Activated CD4-positive, alpha-beta T cell treated with anti-CD3 and anti-CD28 coated beads, Interleukin-2, amount 10 ng/mL, durations not matched to agents 24 days and 14 days (primary cell): ENCODE results near the gene TBC1D20. TPM values are rescaled to one million over a fixed set of nuclear protein-coding genes. Genes with fewer than 3 reads are reported as not detected.
"Not testable (repeated sequence)": the region's sequence is repeated elsewhere in the genome, so short reads cannot be mapped to it uniquely, and the experiment has no call there.

Source experiments
- DNase-seq: peaks from one replicate; pipeline ENCODE4 v3.0.0; 2022
- H3K27ac Mint-ChIP-seq: one replicate; pipeline ENCODE4 v1.8.0; 2022; ENCODE audit warnings: mild to moderate bottlenecking, mixed read lengths
- H3K27me3 Mint-ChIP-seq: one replicate; pipeline ENCODE4 v1.8.0; 2022; ENCODE audit warnings: mixed read lengths
- H3K36me3 Mint-ChIP-seq: one replicate; pipeline ENCODE4 v1.8.0; 2022; ENCODE audit warnings: low read depth, mild to moderate bottlenecking, mixed read lengths
- H3K4me1 Mint-ChIP-seq: one replicate; pipeline ENCODE4 v1.8.0; 2021; ENCODE audit warnings: mixed read lengths
- H3K4me3 Mint-ChIP-seq: one replicate; pipeline ENCODE4 v1.8.0; 2022; ENCODE audit warnings: mild to moderate bottlenecking, moderate library complexity, mixed read lengths
- H3K9me3 Mint-ChIP-seq: one replicate; pipeline ENCODE4 v1.8.0; 2021; ENCODE audit warnings: mixed read lengths
- intact Hi-C: fragments of 100-400 bp; cut with micrococcal nuclease; formaldehyde crosslinking; loops from one replicate; pipeline ENCODE4 v1.15.1; 2023
- total RNA-seq: library from RNA; stranded (reverse); gene quantifications from 2 replicates; pipeline ENCODE4 v1.2.3, GENCODE V29; 2022

Gene TBC1D20
- total RNA-seq, 1 donor from 2014 or later, result 35.4 TPM

GRCh38 chr20:401682-402495 is 60.4 kb downstream of the TBC1D20 start:
- no peaks in the 10 kb centered on the region for H3K27me3 Mint-ChIP-seq
- H3K9me3 Mint-ChIP-seq, result no peaks in the 10 kb centered on the region
- intact Hi-C loops, result loop anchor here (5.0 kb wide), 1 partner anchor 50 kb away; no protein-coding TSS in a partner anchor
- H3K4me1 Mint-ChIP-seq, result peaks cover 30% of the 10 kb centered on the region
- H3K27ac Mint-ChIP-seq, result peak overlapping the region; percentile 28
- H3K4me3 Mint-ChIP-seq, result peak overlapping the region; percentile 45
- peaks cover 16% of the 10 kb centered on the region for H3K36me3 Mint-ChIP-seq
- no peak for DNase-seq

GRCh38 chr20:400454-401275 is 61.7 kb downstream of the TBC1D20 start:
- intact Hi-C loops, result loop anchor here (5.0 kb wide), 1 partner anchor 48 kb away; no protein-coding TSS in a partner anchor
- no peak overlapping the region for H3K4me3 Mint-ChIP-seq
- no peak for DNase-seq
- peaks cover 26% of the 10 kb centered on the region for H3K4me1 Mint-ChIP-seq
- H3K36me3 Mint-ChIP-seq, result peaks cover 21% of the 10 kb centered on the region
- H3K27ac Mint-ChIP-seq, result no peak overlapping the region
- no peaks in the 10 kb centered on the region for H3K27me3 Mint-ChIP-seq
- H3K9me3 Mint-ChIP-seq, result no peaks in the 10 kb centered on the region

GRCh38 chr20:400128-400453 is 62.2 kb downstream of the TBC1D20 start:
- Mint-ChIP-seq H3K36me3 (peaks cover 23% of the 10 kb centered on the region), H3K9me3 (no peaks in the 10 kb centered on the region), H3K4me1 (peaks cover 24% of the 10 kb centered on the region), H3K4me3 (no peak overlapping the region), H3K27me3 (no peaks in the 10 kb centered on the region), H3K27ac (no peak overlapping the region)
- no peak for DNase-seq
- intact Hi-C loops, result loop anchor here (5.0 kb wide), 1 partner anchor 48 kb away; no protein-coding TSS in a partner anchor

- Mint-ChIP-seq H3K4me3 (no peak overlapping the region), H3K9me3 (no peaks in the 10 kb centered on the region), H3K36me3 (peaks cover 29% of the 10 kb centered on the region), H3K4me1 (peaks cover 24% of the 10 kb centered on the region), H3K27me3 (no peaks in the 10 kb centered on the region), H3K27ac (peak overlapping the region; percentile 25)
- no peak for DNase-seq
- intact Hi-C loops, result no loop called here
Observed at GRCh38 chr20:399182-399707, 63.1 kb downstream of the TBC1D20 start.

GRCh38 chr20:397432-398237 is 64.7 kb downstream of the TBC1D20 start:
- no peaks in the 10 kb centered on the region for H3K9me3 Mint-ChIP-seq
- H3K4me1 Mint-ChIP-seq, result peaks cover 16% of the 10 kb centered on the region
- intact Hi-C loops, result no loop called here
- no peak for DNase-seq
- H3K27me3 Mint-ChIP-seq, result no peaks in the 10 kb centered on the region
- H3K4me3 Mint-ChIP-seq, result no peak overlapping the region
- H3K27ac Mint-ChIP-seq, result no peak overlapping the region
- peaks cover 34% of the 10 kb centered on the region for H3K36me3 Mint-ChIP-seq

- Mint-ChIP-seq H3K9me3 (no peaks in the 10 kb centered on the region), H3K4me3 (no peak overlapping the region), H3K27me3 (no peaks in the 10 kb centered on the region), H3K36me3 (peaks cover 42% of the 10 kb centered on the region), H3K27ac (no peak overlapping the region), H3K4me1 (peaks cover 12% of the 10 kb centered on the region)
- intact Hi-C loops, result no loop called here
- DNase-seq, result no peak
Observed at GRCh38 chr20:396619-397431, 65.5 kb downstream of the TBC1D20 start.

GRCh38 chr20:396252-396618 is 66.1 kb downstream of the TBC1D20 start:
- H3K36me3 Mint-ChIP-seq, result peaks cover 45% of the 10 kb centered on the region
- H3K9me3 Mint-ChIP-seq, result no peaks in the 10 kb centered on the region
- no peak overlapping the region for H3K27ac Mint-ChIP-seq
- intact Hi-C loops, result no loop called here
- no peak for DNase-seq
- H3K27me3 Mint-ChIP-seq, result no peaks in the 10 kb centered on the region
- H3K4me1 Mint-ChIP-seq, result peaks cover 9% of the 10 kb centered on the region
- no peak overlapping the region for H3K4me3 Mint-ChIP-seq

- H3K27ac Mint-ChIP-seq, H3K27me3 Mint-ChIP-seq, H3K4me3 Mint-ChIP-seq, H3K9me3 Mint-ChIP-seq, intact Hi-C loops, H3K4me1 Mint-ChIP-seq, DNase-seq: not testable (repeated sequence)
- peaks cover 58% of the 10 kb centered on the region for H3K36me3 Mint-ChIP-seq
Observed at GRCh38 chr20:393296-393695, 69.0 kb downstream of the TBC1D20 start.

GRCh38 chr20:391041-391711 is 71.2 kb downstream of the TBC1D20 start:
- no peaks in the 10 kb centered on the region for H3K27me3 Mint-ChIP-seq
- no peak overlapping the region for H3K4me3 Mint-ChIP-seq
- DNase-seq, result no peak
- H3K4me1 Mint-ChIP-seq, result no peaks in the 10 kb centered on the region
- intact Hi-C loops, result no loop called here
- peaks cover 60% of the 10 kb centered on the region for H3K36me3 Mint-ChIP-seq
- H3K9me3 Mint-ChIP-seq, result no peaks in the 10 kb centered on the region
- no peak overlapping the region for H3K27ac Mint-ChIP-seq

GRCh38 chr20:389220-389619 is 73.1 kb downstream of the TBC1D20 start:
- H3K36me3 Mint-ChIP-seq, result peaks cover 63% of the 10 kb centered on the region

GRCh38 chr20:388034-388994 is 74.0 kb downstream of the TBC1D20 start:
- Mint-ChIP-seq H3K4me1 (peaks cover 14% of the 10 kb centered on the region), H3K27ac (no peak overlapping the region), H3K9me3 (no peaks in the 10 kb centered on the region), H3K4me3 (no peak overlapping the region), H3K36me3 (peaks cover 63% of the 10 kb centered on the region), H3K27me3 (no peaks in the 10 kb centered on the region)
- DNase-seq, result no peak
- intact Hi-C loops, result no loop called here

More at GRCh38 chr20:389220-389619, 73.1 kb downstream of the TBC1D20 start:
- H3K27me3 Mint-ChIP-seq, result no peaks in the 10 kb centered on the region
- no peak overlapping the region for H3K4me3 Mint-ChIP-seq
- H3K4me1 Mint-ChIP-seq, result peaks cover 8% of the 10 kb centered on the region
- intact Hi-C loops, result no loop called here
- DNase-seq, result no peak
- H3K27ac Mint-ChIP-seq, result no peak overlapping the region
- no peaks in the 10 kb centered on the region for H3K9me3 Mint-ChIP-seq

GRCh38 chr20:387520-387919 is 74.8 kb downstream of the TBC1D20 start:
- DNase-seq, result no peak
- Mint-ChIP-seq H3K4me3 (no peak overlapping the region), H3K9me3 (no peaks in the 10 kb centered on the region), H3K27ac (no peak overlapping the region), H3K4me1 (peaks cover 20% of the 10 kb centered on the region), H3K36me3 (peaks cover 58% of the 10 kb centered on the region), H3K27me3 (no peaks in the 10 kb centered on the region)
- intact Hi-C loops, result no loop called here
